Kidney epithelial cell (primary cell): Measurements from ENCODE around the gene C10orf143. TPM values are rescaled to one million over a fixed set of nuclear protein-coding genes. Genes with fewer than 3 reads are reported as not detected.

Experiments used
- DNase-seq: peaks from one replicate; pipeline ENCODE4 v3.0.0-alpha.2; 2010; ENCODE audit warnings: low read depth
- H3K27me3 ChIP-seq: 2 replicates; pipeline ENCODE4 v1.6.0; 2011; ENCODE audit warnings: low read length; ENCODE audit not compliant: control insufficient read depth, insufficient read depth
- H3K36me3 ChIP-seq: 2 replicates; pipeline ENCODE4 v1.5.1; 2011; ENCODE audit warnings: low read length; ENCODE audit not compliant: control insufficient read depth, insufficient read depth
- H3K4me3 ChIP-seq: 2 replicates; pipeline ENCODE4 v1.5.1; 2011; ENCODE audit warnings: low read depth, mild to moderate bottlenecking, control low read depth, low read length
- CTCF ChIP-seq: IDR thresholded peaks from 2 replicates; pipeline ENCODE4 v1.5.1; 2011; ENCODE audit warnings: mild to moderate bottlenecking, moderate library complexity, low read length, control low read depth, inconsistent platforms; ENCODE audit not compliant: insufficient read depth, poor library complexity, severe bottlenecking
- total RNA-seq: library from RNA; depleted of rRNA; stranded (reverse); fragments of >200 nt; gene quantifications from 2 replicates; pipeline ENCODE4 v1.2.3, GENCODE V29; 2015

Gene C10orf143
- total RNA-seq, 1 donor from 2014 or later, result 0.88 TPM

GRCh38 chr10:130038611-130039109 lies 72.0 kb downstream of the C10orf143 start:
- TF ChIP-seq CTCF, result no peak
- no peak for DNase-seq
- Histone ChIP-seq H3K36me3 (no peaks in the 10 kb centered on the region), H3K27me3 (no peaks in the 10 kb centered on the region), H3K4me3 (no peak overlapping the region)

GRCh38 chr10:130038019-130038555 lies 72.5 kb downstream of the C10orf143 start:
- no peak for TF ChIP-seq CTCF
- Histone ChIP-seq H3K36me3 (no peaks in the 10 kb centered on the region), H3K4me3 (no peak overlapping the region), H3K27me3 (no peaks in the 10 kb centered on the region)
- no peak for DNase-seq

DNA sequence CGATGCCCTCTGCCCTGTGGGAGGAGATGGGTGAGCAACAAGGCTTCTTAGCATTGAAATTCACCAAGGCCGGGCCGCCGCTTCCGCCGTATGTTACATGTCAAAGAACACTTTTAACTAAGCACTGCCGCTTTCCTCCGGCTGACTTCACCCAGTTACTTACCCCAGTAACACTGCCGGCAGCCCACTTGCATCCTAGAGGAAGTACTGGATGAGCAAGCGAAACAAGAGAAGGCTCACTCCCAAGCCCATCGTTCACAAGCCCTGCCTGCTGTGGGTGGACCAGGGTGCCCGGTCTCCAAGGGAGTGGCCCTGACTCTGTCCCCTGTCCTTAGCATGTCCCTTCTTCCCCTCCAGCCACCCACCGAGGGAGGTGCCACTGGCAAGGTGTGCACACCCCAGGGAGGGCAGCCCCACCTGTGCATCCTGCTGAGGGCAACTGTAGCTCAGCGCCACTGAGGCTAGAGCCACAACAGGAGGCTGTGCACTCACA lies 73.4 kb downstream of the C10orf143 start:
- no peak for DNase-seq
- H3K4me3 ChIP-seq, result no peak overlapping the region
- H3K27me3 ChIP-seq, result no peaks in the 10 kb centered on the region
- H3K36me3 ChIP-seq, result no peaks in the 10 kb centered on the region
- TF ChIP-seq CTCF, result no peak

- TF ChIP-seq CTCF, result no peak
- Histone ChIP-seq H3K4me3 (no peak overlapping the region), H3K27me3 (no peaks in the 10 kb centered on the region), H3K36me3 (no peaks in the 10 kb centered on the region)
- no peak for DNase-seq
Measured at GRCh38 chr10:130036296-130037065, 74.1 kb downstream of the C10orf143 start.

DNA sequence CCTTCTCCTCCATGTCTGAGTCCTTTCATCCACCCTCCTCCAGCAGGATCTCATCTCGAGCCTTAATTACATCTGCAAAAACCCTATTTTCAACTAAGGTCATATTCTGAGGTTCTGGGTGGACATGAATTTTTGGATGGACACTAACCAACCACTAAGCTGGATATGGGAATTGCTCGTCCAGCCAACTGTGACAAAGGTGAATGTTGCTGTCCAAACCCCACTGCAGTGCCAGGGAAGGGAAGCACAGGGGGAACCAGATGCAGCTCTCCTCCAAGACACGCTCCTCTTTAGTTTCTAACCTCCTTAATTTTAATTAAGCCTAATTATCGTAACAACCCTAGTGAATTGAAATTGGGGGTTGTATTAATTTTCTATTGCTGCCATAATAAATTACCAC lies 81.4 kb downstream of the C10orf143 start:
- TF ChIP-seq CTCF, result no peak
- Histone ChIP-seq H3K4me3 (no peak overlapping the region), H3K36me3 (no peaks in the 10 kb centered on the region), H3K27me3 (no peaks in the 10 kb centered on the region)
- DNase-seq, result no peak
